ENCODE results near the gene PPP1R16B.

Gene PPP1R16B

GRCh38 chr20:38935285-38935684, 129.8 kb downstream of the PPP1R16B start:
- peaks cover 8% of the 10 kb centered on the region; the same call in 1 of the 2 replicates for H3K4me1 ChIP-seq (ENCODE audit: insufficient read depth, low read length)
- peaks cover 32% of the 10 kb centered on the region for H3K36me3 ChIP-seq (ENCODE audit: insufficient read depth, low read depth, low read length)
- no peak overlapping the region for H3K4me3 ChIP-seq (ENCODE audit: low read length)
- no peak overlapping the region for H3K9ac ChIP-seq (ENCODE audit: low read depth, low read length)
- no peaks in the 10 kb centered on the region for H3K27me3 ChIP-seq (ENCODE audit: insufficient read depth, low read length)
- H3K27ac ChIP-seq (ENCODE audit: low read length): no peak overlapping the region
- no peaks in the 10 kb centered on the region for H3K9me3 ChIP-seq (ENCODE audit: insufficient read depth, low read depth, low read length)

DNA sequence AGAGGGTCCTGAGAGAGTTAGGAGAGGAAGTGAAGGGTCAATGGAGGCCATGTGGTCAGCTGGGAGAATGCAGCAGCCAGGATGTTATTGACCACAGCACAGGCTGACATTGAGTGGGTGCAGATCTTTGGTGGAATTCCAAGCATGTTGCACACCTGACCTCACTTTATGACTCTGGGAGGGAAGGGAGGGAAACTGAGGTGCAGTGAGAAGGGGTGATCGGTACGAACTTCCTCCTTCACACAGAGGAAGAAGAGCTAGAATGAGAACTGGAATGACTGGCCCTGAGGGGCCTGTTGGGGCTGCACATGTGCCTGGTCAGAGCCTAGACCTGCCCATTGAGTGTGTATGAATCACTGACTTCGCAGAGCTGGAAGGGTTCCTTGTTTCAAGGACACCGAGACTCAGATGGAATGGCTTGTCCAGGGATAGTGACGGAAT, 130.5 kb downstream of the PPP1R16B start:
- peaks cover 8% of the 10 kb centered on the region; the same call in 1 of the 2 replicates for H3K4me1 ChIP-seq (ENCODE audit: insufficient read depth, low read length)
- no peak overlapping the region for H3K4me3 ChIP-seq (ENCODE audit: low read length)
- H3K9ac ChIP-seq (ENCODE audit: low read depth, low read length): no peak overlapping the region
- no peaks in the 10 kb centered on the region for H3K9me3 ChIP-seq (ENCODE audit: insufficient read depth, low read depth, low read length)
- H3K27ac ChIP-seq (ENCODE audit: low read length): no peak overlapping the region
- H3K36me3 ChIP-seq (ENCODE audit: insufficient read depth, low read depth, low read length): peaks cover 38% of the 10 kb centered on the region
- H3K27me3 ChIP-seq (ENCODE audit: insufficient read depth, low read length): no peaks in the 10 kb centered on the region

- peaks cover 8% of the 10 kb centered on the region; the same call in 1 of the 2 replicates for H3K4me1 ChIP-seq (ENCODE audit: insufficient read depth, low read length)
Observed at GRCh38 chr20:38937000-38937399, 131.5 kb downstream of the PPP1R16B start.

GRCh38 chr20:38937978-38938473, 132.5 kb downstream of the PPP1R16B start:
- Histone ChIP-seq H3K4me1 (ENCODE audit: insufficient read depth, low read length) (peaks cover 4% of the 10 kb centered on the region; the same call in 1 of the 2 replicates), H3K27me3 (ENCODE audit: insufficient read depth, low read length) (no peaks in the 10 kb centered on the region), H3K9ac (ENCODE audit: low read depth, low read length) (no peak overlapping the region), H3K4me3 (ENCODE audit: low read length) (no peak overlapping the region), H3K9me3 (ENCODE audit: insufficient read depth, low read depth, low read length) (no peaks in the 10 kb centered on the region), H3K27ac (ENCODE audit: low read length) (no peak overlapping the region), H3K36me3 (ENCODE audit: insufficient read depth, low read depth, low read length) (peaks cover 58% of the 10 kb centered on the region)

More at GRCh38 chr20:38937000-38937399, 131.5 kb downstream of the PPP1R16B start:
- Histone ChIP-seq H3K9ac (ENCODE audit: low read depth, low read length) (no peak overlapping the region), H3K27ac (ENCODE audit: low read length) (no peak overlapping the region), H3K4me3 (ENCODE audit: low read length) (no peak overlapping the region), H3K9me3 (ENCODE audit: insufficient read depth, low read depth, low read length) (no peaks in the 10 kb centered on the region), H3K27me3 (ENCODE audit: insufficient read depth, low read length) (no peaks in the 10 kb centered on the region), H3K36me3 (ENCODE audit: insufficient read depth, low read depth, low read length) (peaks cover 48% of the 10 kb centered on the region)

DNA sequence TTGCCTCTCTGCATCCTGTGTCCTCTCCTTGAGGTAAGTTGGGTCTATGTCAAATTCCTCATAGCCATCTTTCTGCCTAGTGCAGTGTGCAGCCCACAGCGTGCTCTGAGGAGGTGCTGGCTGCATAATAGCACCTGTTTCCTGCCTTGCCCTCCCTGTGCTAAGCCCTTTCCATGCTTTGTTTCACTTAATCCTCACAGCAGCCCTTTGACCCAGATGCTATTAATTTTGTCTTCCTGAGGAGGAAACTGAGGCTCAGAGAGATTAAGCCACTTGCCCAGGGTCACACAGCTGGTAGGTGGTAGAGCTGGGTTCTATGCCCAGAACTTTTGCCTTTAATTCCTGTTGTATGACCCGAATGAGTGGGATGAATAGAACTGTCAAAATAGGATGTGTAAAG, 134.2 kb downstream of the PPP1R16B start:
- Histone ChIP-seq H3K27ac (ENCODE audit: low read length) (no peak overlapping the region), H3K27me3 (ENCODE audit: insufficient read depth, low read length) (no peaks in the 10 kb centered on the region), H3K4me1 (ENCODE audit: insufficient read depth, low read length) (0 out of 2 replicates have a peak, but pooled peaks cover 4% of the 10 kb centered on the region), H3K9me3 (ENCODE audit: insufficient read depth, low read depth, low read length) (no peaks in the 10 kb centered on the region), H3K9ac (ENCODE audit: low read depth, low read length) (no peak overlapping the region), H3K4me3 (ENCODE audit: low read length) (no peak overlapping the region), H3K36me3 (ENCODE audit: insufficient read depth, low read depth, low read length) (peaks cover 69% of the 10 kb centered on the region)

DNA sequence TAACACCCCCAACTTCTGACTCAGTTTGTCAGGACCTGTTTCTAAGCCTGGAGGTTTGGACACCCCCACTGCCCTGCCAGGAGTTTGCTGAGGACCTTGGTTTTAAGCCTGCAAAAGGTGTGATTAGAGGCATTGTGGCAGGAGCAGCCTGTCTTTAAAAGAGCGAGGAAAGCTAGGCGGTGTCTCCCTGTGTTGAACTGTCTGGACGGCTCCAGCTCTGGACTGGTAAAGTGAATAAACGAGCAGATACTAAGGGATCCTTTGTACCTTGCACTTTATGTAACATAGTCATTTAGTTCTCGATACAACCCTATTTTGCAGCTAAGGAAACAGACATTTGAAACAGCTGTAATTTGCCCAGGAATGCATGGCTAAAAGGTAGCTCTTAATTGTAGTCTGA, 135.1 kb downstream of the PPP1R16B start:
- 0 out of 2 replicates have a peak, but pooled peaks cover 4% of the 10 kb centered on the region for H3K4me1 ChIP-seq (ENCODE audit: insufficient read depth, low read length)
- H3K9ac ChIP-seq (ENCODE audit: low read depth, low read length): no peak overlapping the region
- H3K27me3 ChIP-seq (ENCODE audit: insufficient read depth, low read length): no peaks in the 10 kb centered on the region
- peaks cover 73% of the 10 kb centered on the region for H3K36me3 ChIP-seq (ENCODE audit: insufficient read depth, low read depth, low read length)
- no peak overlapping the region for H3K27ac ChIP-seq (ENCODE audit: low read length)
- no peak overlapping the region for H3K4me3 ChIP-seq (ENCODE audit: low read length)
- no peaks in the 10 kb centered on the region for H3K9me3 ChIP-seq (ENCODE audit: insufficient read depth, low read depth, low read length)

- no peak overlapping the region for H3K4me3 ChIP-seq (ENCODE audit: low read length)
- no peaks in the 10 kb centered on the region for H3K9me3 ChIP-seq (ENCODE audit: insufficient read depth, low read depth, low read length)
- H3K4me1 ChIP-seq (ENCODE audit: insufficient read depth, low read length): 0 out of 2 replicates have a peak, but pooled peaks cover 4% of the 10 kb centered on the region
- H3K9ac ChIP-seq (ENCODE audit: low read depth, low read length): no peak overlapping the region
- H3K27me3 ChIP-seq (ENCODE audit: insufficient read depth, low read length): no peaks in the 10 kb centered on the region
- no peak overlapping the region for H3K27ac ChIP-seq (ENCODE audit: low read length)
- peaks cover 84% of the 10 kb centered on the region for H3K36me3 ChIP-seq (ENCODE audit: insufficient read depth, low read depth, low read length)
Observed at GRCh38 chr20:38941726-38942389, 136.4 kb downstream of the PPP1R16B start.

DNA sequence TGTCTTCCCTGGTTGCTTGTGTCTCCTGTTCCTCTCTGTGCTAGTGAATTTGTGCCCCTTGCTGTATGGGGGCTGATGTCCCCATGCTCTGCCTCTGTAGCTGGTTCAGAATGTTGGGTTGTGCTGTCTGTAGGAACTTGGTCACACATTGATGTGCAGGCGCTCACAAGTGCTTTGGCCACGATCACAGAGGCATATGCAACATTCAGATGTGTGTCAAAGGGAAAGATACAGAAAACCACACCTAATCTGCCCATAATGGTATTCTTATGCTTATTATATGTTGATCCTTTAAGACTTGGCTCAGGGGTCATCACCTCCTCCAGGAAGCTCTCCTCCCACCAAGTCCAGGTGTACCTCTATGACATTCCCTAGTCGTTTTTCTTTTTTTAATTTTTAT, 139.5 kb downstream of the PPP1R16B start:
- H3K36me3 ChIP-seq (ENCODE audit: insufficient read depth, low read depth, low read length): peaks cover 91% of the 10 kb centered on the region
- H3K9ac ChIP-seq (ENCODE audit: low read depth, low read length): no peak overlapping the region
- H3K27ac ChIP-seq (ENCODE audit: low read length): no peak overlapping the region
- H3K4me3 ChIP-seq (ENCODE audit: low read length): no peak overlapping the region
- no peaks in the 10 kb centered on the region for H3K4me1 ChIP-seq (ENCODE audit: insufficient read depth, low read length)
- H3K9me3 ChIP-seq (ENCODE audit: insufficient read depth, low read depth, low read length): no peaks in the 10 kb centered on the region
- H3K27me3 ChIP-seq (ENCODE audit: insufficient read depth, low read length): no peaks in the 10 kb centered on the region

DNA sequence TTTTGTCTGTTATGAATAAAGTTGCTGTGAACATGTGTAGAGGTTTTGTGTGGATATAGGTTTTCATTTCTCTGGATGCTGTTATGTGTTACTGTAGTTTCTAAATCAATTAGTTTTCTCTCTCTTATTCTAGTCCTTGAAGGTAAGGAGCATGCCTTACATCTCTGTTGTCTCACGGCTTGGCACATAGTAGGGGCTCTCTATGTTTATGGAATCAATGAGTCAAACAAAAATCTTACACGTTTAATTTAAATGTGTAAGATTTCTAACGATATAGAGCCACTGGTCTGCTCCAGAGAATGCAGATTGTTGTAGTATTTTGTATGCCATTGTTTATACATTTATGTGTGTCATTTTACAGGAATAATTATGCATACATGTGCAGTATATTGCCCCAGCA, 141.3 kb downstream of the PPP1R16B start:
- no peaks in the 10 kb centered on the region for H3K27me3 ChIP-seq (ENCODE audit: insufficient read depth, low read length)
- no peak overlapping the region for H3K9ac ChIP-seq (ENCODE audit: low read depth, low read length)
- H3K36me3 ChIP-seq (ENCODE audit: insufficient read depth, low read depth, low read length): peaks cover 92% of the 10 kb centered on the region
- no peak overlapping the region for H3K4me3 ChIP-seq (ENCODE audit: low read length)
- no peaks in the 10 kb centered on the region for H3K4me1 ChIP-seq (ENCODE audit: insufficient read depth, low read length)
- no peaks in the 10 kb centered on the region for H3K9me3 ChIP-seq (ENCODE audit: insufficient read depth, low read depth, low read length)
- H3K27ac ChIP-seq (ENCODE audit: low read length): no peak overlapping the region

DNA sequence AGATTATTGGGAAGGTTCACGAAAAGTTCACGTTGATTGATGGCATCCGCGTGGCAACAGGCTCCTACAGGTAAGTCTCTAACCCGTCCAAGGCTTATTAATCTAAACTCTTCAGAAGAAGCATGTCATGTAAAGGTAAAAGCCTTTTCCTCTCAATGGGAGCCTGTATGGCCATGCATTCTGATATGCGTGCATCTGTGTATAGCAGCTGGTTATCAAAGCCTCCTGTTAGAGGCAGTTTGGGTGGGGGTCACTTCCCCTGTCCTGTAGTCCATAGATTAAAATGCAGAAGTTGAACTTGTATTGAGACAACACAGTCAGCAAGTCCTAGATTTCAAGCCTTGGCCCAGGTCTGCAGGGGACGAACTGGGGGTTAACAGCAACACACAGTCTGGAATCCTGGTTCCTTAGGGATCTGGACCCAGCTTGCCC, 142.4 kb downstream of the PPP1R16B start:
- Histone ChIP-seq H3K4me3 (ENCODE audit: low read length) (no peak overlapping the region), H3K27ac (ENCODE audit: low read length) (no peak overlapping the region), H3K27me3 (ENCODE audit: insufficient read depth, low read length) (no peaks in the 10 kb centered on the region), H3K4me1 (ENCODE audit: insufficient read depth, low read length) (no peaks in the 10 kb centered on the region), H3K9ac (ENCODE audit: low read depth, low read length) (no peak overlapping the region), H3K9me3 (ENCODE audit: insufficient read depth, low read depth, low read length) (no peaks in the 10 kb centered on the region), H3K36me3 (ENCODE audit: insufficient read depth, low read depth, low read length) (peaks cover 92% of the 10 kb centered on the region)

DNA sequence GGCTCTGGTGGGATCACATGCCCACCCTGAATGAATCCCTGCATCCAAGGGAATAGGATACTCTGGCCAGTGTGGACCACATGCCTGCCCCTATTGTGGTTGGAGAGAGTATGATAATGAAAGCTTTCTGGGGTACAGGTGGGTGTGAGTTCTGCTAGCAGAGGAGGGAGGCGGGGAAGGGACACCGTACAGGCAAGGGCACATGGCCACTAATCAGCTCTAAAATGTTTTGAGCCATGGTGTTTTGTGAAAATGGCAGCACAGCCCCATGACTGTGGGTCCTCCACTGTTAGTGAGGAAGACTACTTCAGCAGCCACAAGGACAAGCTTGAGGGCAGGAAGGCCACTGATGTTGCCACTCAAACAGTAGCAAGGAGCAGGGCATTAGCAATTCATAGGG, 144.8 kb downstream of the PPP1R16B start:
- H3K4me3 ChIP-seq (ENCODE audit: low read length): no peak overlapping the region
- peaks cover 91% of the 10 kb centered on the region for H3K36me3 ChIP-seq (ENCODE audit: insufficient read depth, low read depth, low read length)
- no peaks in the 10 kb centered on the region for H3K4me1 ChIP-seq (ENCODE audit: insufficient read depth, low read length)
- H3K9ac ChIP-seq (ENCODE audit: low read depth, low read length): no peak overlapping the region
- H3K27me3 ChIP-seq (ENCODE audit: insufficient read depth, low read length): no peaks in the 10 kb centered on the region
- H3K9me3 ChIP-seq (ENCODE audit: insufficient read depth, low read depth, low read length): no peaks in the 10 kb centered on the region
- H3K27ac ChIP-seq (ENCODE audit: low read length): no peak overlapping the region

GRCh38 chr20:38951611-38952010, 146.1 kb downstream of the PPP1R16B start:
- Histone ChIP-seq H3K9ac (ENCODE audit: low read depth, low read length) (no peak overlapping the region), H3K4me1 (ENCODE audit: insufficient read depth, low read length) (no peaks in the 10 kb centered on the region), H3K27me3 (ENCODE audit: insufficient read depth, low read length) (no peaks in the 10 kb centered on the region), H3K27ac (ENCODE audit: low read length) (no peak overlapping the region), H3K9me3 (ENCODE audit: insufficient read depth, low read depth, low read length) (no peaks in the 10 kb centered on the region), H3K4me3 (ENCODE audit: low read length) (no peak overlapping the region), H3K36me3 (ENCODE audit: insufficient read depth, low read depth, low read length) (peaks cover 82% of the 10 kb centered on the region)

Measured in iPS-20b (cell line).